Astrocyte of the spinal cord (primary cell): ENCODE measurements around the gene SKA2.
A peak's percentile ranks its signal among the peaks of the same experiment; 100 is the strongest.

Source experiments
- DNase-seq: peaks from one replicate; pipeline ENCODE4 v3.0.0; 2011; ENCODE audit warnings: low read depth, low spot score
- H3K4me3 ChIP-seq: 2 replicates; pipeline ENCODE4 v1.5.1; 2011; ENCODE audit warnings: low read depth, mild to moderate bottlenecking, low read length, moderate library complexity
- in situ Hi-C: cut with HindIII; loops from 2 replicates; pipeline ENCODE4 v1.10.0; 2017; ENCODE audit warnings: low sequenced_read_pairs
- TF ChIP-seq, protein P1 (sequence below): IDR thresholded peaks from 2 replicates; pipeline ENCODE4 v1.5.1; 2012; ENCODE audit warnings: low read depth, mild to moderate bottlenecking, low read length, inconsistent platforms

SKA2 gene

DNA sequence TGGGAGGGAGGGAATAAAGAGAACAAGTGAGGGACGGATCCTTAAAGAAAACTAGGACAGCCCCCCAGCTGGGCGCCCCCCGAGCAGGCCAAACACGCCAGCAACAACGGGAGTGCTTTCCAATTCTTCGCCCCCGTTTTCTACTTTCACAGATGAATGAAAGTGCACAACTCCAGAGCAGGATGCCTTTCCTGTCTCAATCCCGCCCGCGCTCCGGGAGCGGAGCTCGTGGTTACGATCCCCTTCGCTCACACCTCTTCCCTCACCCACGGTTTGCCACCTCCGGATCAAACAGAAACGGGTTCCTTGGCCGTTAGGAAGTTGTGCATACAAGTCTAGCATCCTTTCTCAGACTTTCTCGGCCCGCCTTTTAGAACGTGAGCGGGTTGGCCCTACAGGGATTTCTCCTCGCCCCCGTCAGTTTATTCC, 680 bp downstream of the SKA2 start:
- in situ Hi-C loops, result no loop called here
- peak overlapping the region; percentile 92 for H3K4me3 ChIP-seq
- DNase-seq, result no peak
- TF ChIP-seq, protein P1, sequence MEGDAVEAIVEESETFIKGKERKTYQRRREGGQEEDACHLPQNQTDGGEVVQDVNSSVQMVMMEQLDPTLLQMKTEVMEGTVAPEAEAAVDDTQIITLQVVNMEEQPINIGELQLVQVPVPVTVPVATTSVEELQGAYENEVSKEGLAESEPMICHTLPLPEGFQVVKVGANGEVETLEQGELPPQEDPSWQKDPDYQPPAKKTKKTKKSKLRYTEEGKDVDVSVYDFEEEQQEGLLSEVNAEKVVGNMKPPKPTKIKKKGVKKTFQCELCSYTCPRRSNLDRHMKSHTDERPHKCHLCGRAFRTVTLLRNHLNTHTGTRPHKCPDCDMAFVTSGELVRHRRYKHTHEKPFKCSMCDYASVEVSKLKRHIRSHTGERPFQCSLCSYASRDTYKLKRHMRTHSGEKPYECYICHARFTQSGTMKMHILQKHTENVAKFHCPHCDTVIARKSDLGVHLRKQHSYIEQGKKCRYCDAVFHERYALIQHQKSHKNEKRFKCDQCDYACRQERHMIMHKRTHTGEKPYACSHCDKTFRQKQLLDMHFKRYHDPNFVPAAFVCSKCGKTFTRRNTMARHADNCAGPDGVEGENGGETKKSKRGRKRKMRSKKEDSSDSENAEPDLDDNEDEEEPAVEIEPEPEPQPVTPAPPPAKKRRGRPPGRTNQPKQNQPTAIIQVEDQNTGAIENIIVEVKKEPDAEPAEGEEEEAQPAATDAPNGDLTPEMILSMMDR, result no peak

DNA sequence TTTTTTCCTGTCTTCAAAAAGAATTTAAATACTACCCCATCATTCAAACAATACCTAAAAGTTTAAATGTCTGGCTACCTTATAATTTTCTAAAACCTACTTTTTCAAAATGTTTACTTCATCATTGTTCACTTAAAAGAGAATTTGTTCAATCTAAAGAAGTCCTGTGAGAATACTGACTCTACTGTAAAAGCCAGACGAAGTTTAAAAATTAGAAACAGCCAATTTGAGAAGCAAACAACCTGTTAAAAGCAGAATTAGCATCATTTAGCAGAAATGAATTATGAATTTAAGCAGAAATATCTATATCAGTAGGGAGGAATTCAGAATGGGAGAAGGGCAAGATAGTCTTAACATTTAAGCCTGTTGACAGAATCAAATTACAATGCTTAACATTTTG, 2.1 kb downstream of the SKA2 start:
- no peak for DNase-seq
- in situ Hi-C loops, result no loop called here
- peak overlapping the region; percentile 92 for H3K4me3 ChIP-seq
- TF ChIP-seq, protein P1, result no peak

DNA sequence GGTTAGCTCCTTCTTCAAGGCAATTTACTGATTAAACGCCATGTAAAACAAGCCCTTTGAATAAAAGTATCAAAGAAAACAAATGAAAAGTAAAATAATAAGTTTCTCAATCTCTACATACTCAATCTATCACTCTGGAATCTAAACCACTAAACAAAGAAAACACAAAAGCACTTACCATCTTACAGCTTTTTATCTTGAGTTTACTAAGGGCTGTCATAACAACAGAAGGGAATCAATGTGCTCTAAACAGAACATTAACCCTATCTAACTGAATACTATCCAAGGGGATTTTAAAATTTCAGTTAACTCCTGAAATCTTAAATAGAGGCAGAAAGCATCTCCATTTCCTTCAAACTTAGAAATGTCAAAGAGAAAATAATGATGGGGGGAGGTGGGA, 3.4 kb downstream of the SKA2 start:
- in situ Hi-C loops, result no loop called here
- peak; percentile 20 for DNase-seq
- peak overlapping the region; percentile 9 for H3K4me3 ChIP-seq
- TF ChIP-seq, protein P1, result no peak

DNA sequence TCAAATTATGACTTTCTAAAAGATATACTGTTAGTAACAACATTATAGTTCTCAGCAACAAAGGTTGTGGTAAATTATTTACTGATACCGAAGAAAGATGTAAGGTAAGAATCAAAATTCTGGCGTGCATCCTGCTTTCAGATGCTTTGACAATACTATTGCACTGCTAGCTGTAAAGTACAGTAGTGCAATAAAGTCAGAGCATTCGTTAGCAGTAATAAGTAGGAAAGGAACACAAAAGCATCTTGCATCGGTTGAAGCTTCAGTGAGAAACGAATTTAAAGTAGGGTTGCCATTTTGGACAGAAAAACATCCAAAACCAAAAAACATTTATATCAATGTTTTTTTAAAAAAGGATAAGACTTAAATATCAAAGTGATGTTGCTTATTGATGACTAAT, 4.0 kb downstream of the SKA2 start:
- TF ChIP-seq, protein P1, result no peak
- peak; percentile 15 for DNase-seq
- in situ Hi-C loops, result no loop called here
- no peak overlapping the region for H3K4me3 ChIP-seq

DNA sequence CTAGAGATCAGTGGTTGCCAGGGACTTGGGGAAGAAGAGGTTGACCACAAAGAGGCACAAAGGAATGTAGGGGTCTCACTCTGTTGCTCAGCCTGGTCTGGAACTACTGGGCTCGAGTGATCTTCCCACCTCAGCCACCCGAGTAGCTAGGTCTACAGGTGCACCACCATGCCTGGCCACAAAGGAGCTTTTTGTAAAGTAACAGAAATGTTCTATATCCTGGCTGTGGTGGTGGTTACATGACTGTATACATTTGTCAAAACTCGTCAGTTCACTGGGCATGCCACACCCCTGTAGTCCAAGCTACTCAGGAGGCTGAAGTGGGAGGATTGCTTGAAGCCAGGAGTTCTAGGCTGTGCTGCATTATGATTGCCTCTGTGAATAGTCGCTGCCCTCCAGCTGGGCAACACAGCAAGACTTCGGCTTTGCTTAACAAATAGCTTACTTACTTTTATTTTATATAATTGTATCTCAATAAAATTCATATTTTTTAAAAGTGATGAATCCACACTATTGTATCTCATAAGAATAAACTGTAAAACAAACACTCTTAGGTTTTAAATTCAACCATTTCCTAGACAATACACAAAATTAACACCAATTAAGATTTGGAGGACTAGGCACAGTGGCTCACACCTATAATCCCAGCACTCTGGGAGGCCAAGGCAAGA, 5.0 kb downstream of the SKA2 start:
- TF ChIP-seq, protein P1, result no peak
- in situ Hi-C loops, result no loop called here
- no peak for DNase-seq
- H3K4me3 ChIP-seq, result no peak overlapping the region

DNA sequence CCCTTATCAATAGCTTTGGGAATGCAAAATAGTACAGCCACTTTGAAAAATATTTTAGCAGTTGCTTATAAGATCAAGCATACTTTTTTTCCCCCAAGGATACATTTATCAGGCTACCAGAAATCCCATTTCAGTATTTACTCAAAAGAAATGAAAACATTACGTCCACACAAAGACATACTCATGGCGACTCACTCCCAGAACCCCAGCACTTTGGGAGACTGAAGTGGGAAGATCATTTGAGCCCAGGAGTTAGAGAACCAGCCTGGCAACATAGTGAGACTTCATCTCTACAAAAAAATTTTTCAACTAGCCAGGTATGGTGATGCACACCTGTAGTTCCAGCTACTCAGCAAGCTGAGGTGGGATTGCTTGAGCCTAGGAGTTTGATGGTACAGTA, 5.9 kb downstream of the SKA2 start:
- peak; percentile 14 for DNase-seq
- H3K4me3 ChIP-seq, result no peak overlapping the region
- in situ Hi-C loops, result no loop called here
- TF ChIP-seq, protein P1, result no peak

DNA sequence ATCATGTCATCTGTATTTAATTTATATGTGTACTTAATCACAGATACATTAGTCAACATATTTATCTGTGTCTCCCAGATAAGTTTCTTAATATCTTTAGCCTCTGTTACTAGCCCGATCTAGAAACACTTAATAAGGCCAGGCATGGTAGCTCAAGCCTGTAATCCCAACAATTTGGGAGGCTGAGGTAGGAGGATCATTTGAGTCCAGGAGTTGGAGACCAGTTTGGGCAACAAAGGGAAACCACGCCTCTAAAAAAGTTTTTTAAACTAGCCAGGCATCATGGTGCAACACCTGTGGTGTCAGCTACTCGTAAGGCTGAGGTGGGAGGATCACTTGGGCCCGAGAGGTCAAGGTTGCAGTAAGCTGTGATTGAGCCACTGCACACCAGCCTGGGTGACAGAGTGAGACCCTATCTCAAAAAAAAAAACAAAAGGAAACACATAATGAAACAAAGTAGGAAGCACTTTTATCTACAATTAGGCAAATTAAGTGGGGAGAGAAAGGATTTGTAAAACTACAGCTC, 9.4 kb downstream of the SKA2 start:
- no peak for DNase-seq
- in situ Hi-C loops, result no loop called here
- TF ChIP-seq, protein P1, result no peak
- H3K4me3 ChIP-seq, result no peak overlapping the region
